Endothelial cell of umbilical vein (primary cell): ENCODE measurements around the gene FAM222B. TPM values are rescaled to one million over a fixed set of nuclear protein-coding genes. Genes with fewer than 3 reads are reported as not detected.
A peak's percentile ranks its signal among the peaks of the same experiment; 100 is the strongest.

ENCODE experiments used
- BruUV-seq: library from RNA; stranded (reverse); fragments of 400-500 nt; replicated peaks from 2 replicates; lab custom pipeline; 2021; lab: Mats Ljungman, UMichigan
- CTCF ChIA-PET: fragments of 300-600, 350-600 bp; sonication (Branson Sonifier 250); formaldehyde crosslinking; loops from one replicate; lab custom pipeline; 2021; ENCODE audit warnings: antibody characterized with exemption, inconsistent platforms; lab: Charles Lee
- POLR2A ChIA-PET: fragments of 300-600, 350-600 bp; sonication (Branson Sonifier 250); formaldehyde crosslinking; loops from one replicate; lab custom pipeline; 2021; ENCODE audit warnings: antibody characterized with exemption, inconsistent platforms; lab: Charles Lee
- DNase-seq: peaks from one replicate; pipeline ENCODE4 v3.0.0-alpha.2; 2011; ENCODE audit warnings: low read depth, low spot score
- FAIRE-seq: peaks from 2 replicates; lab custom pipeline; 2011; peaks lifted over from hg19 to GRCh38; lab: Jason Lieb, UNC
- H2AFZ ChIP-seq: 2 replicates; pipeline ENCODE4 v1.6.0; 2012; ENCODE audit warnings: low read depth, low read length, control low read depth, inconsistent platforms
- H3K27ac ChIP-seq: 2 replicates; pipeline ENCODE4 v1.5.1; 2011; ENCODE audit warnings: low read depth, mild to moderate bottlenecking, control low read depth, low read length, moderate library complexity; ENCODE audit not compliant: insufficient read depth
- H3K27me3 ChIP-seq, 2 experiments: 2 replicates each; pipeline versions ENCODE4 v1.6.0 to v1.6.1; 2011; ENCODE audit warnings: low read length in 2 of 2, mixed read lengths in 1 of 2; ENCODE audit not compliant: control insufficient read depth in 2 of 2, insufficient read depth in 2 of 2
- H3K36me3 ChIP-seq, 2 experiments: 2 replicates in 1 of 2; 3 replicates in 1 of 2; pipeline ENCODE4 v1.5.1; 2011; ENCODE audit warnings: low read length in 2 of 2, mild to moderate bottlenecking in 1 of 2, moderate library complexity in 1 of 2; ENCODE audit not compliant: control insufficient read depth in 2 of 2, insufficient read depth in 2 of 2; ENCODE audit errors: extremely low read depth in 1 of 2
- H3K4me1 ChIP-seq: 3 replicates; pipeline ENCODE4 v1.5.1; 2011; ENCODE audit warnings: mild to moderate bottlenecking, low read length; ENCODE audit not compliant: control insufficient read depth, insufficient read depth; ENCODE audit errors: extremely low read depth
- H3K4me2 ChIP-seq: 2 replicates; pipeline ENCODE4 v1.6.1; 2011; ENCODE audit warnings: low read length, control low read depth, mixed read lengths; ENCODE audit not compliant: insufficient read depth
- H3K4me3 ChIP-seq, 3 experiments: fragments of 200-600 bp in 1 of 3; sonication (generic), shearing (Covaris generic) in 1 of 3; replicated peaks in 1 of 3; 2 replicates each; pipeline ENCODE4 v1.5.1; 2011 to 2016; ENCODE audit warnings: control low read depth in 3 of 3, low read length in 3 of 3, mild to moderate bottlenecking in 2 of 3, inconsistent platforms in 1 of 3, low read depth in 1 of 3, moderate library complexity in 1 of 3; ENCODE audit not compliant: insufficient read depth in 1 of 3
- H3K79me2 ChIP-seq: 2 replicates; pipeline ENCODE4 v1.6.0; 2012; ENCODE audit warnings: low read length, inconsistent platforms; ENCODE audit not compliant: control insufficient read depth, insufficient read depth
- H3K9ac ChIP-seq: replicated peaks from 2 replicates; pipeline ENCODE3; 2011; ENCODE audit warnings: low read length, control low read depth; ENCODE audit not compliant: insufficient read depth; ENCODE audit errors: extremely low read depth
- H3K9me1 ChIP-seq: replicated peaks from 3 replicates; pipeline ENCODE4 v1.6.0; 2011; ENCODE audit warnings: mild to moderate bottlenecking, low read length; ENCODE audit not compliant: control insufficient read depth, insufficient read depth; ENCODE audit errors: extremely low read depth
- H3K9me3 ChIP-seq: replicated peaks from 2 replicates; pipeline ENCODE4 v1.5.1; 2012; ENCODE audit warnings: low read length, inconsistent platforms; ENCODE audit not compliant: control insufficient read depth, insufficient read depth
- H4K20me1 ChIP-seq: replicated peaks from 2 replicates; pipeline ENCODE3; 2011; ENCODE audit warnings: mild to moderate bottlenecking, low read length; ENCODE audit not compliant: control insufficient read depth, insufficient read depth; ENCODE audit errors: extremely low read depth
- EZH2 ChIP-seq: IDR thresholded peaks from 2 replicates; pipeline ENCODE4 v1.6.1; 2012; ENCODE audit warnings: borderline replicate concordance, low read depth, mild to moderate bottlenecking, moderate library complexity, low read length, inconsistent platforms; ENCODE audit not compliant: severe bottlenecking
- FOS ChIP-seq: IDR thresholded peaks from 2 replicates; pipeline ENCODE4 v1.6.1; 2011; ENCODE audit warnings: mild to moderate bottlenecking, low read length, moderate library complexity, borderline replicate concordance; ENCODE audit not compliant: insufficient read depth
- GATA2 ChIP-seq: IDR thresholded peaks from 2 replicates; pipeline ENCODE4 v1.7.0; 2011; ENCODE audit warnings: low read depth, mild to moderate bottlenecking, moderate library complexity, mixed read lengths, low read length; ENCODE audit not compliant: insufficient read length, insufficient read depth
- JUN ChIP-seq: IDR thresholded peaks from 2 replicates; pipeline ENCODE4 v1.6.1; 2011; ENCODE audit warnings: borderline replicate concordance, low read depth; ENCODE audit not compliant: insufficient read length, insufficient read depth
- MYC ChIP-seq: IDR thresholded peaks from one replicate; pipeline ENCODE4 v1.6.1; 2011; ENCODE audit warnings: mild to moderate bottlenecking, low read depth, low read length
- POLR2A ChIP-seq: IDR thresholded peaks from 2 replicates; pipeline ENCODE4 v1.6.1; 2012; ENCODE audit warnings: low read depth, mild to moderate bottlenecking, control low read depth, low read length
- POLR2AphosphoS5 ChIP-seq: IDR thresholded peaks from 2 replicates; pipeline ENCODE4 v1.6.1; 2012; ENCODE audit warnings: low read depth, mild to moderate bottlenecking, control low read depth, low read length, moderate library complexity; ENCODE audit not compliant: insufficient read depth
- dilution Hi-C: fragments of 300-500 bp; cut with MboI; formaldehyde crosslinking; loops from one replicate; pipeline ENCODE4 v1.15.0; 2019; ENCODE audit warnings: low sequenced_read_pairs; ENCODE audit not compliant: extremely low pct_ligation_motif_present
- intact Hi-C: fragments of 100-400 bp; cut with micrococcal nuclease; formaldehyde crosslinking; loops from one replicate; pipeline ENCODE4 v1.10.0; 2022
- polyA plus RNA-seq, 4 experiments: library from polyadenylated mRNA; depleted of rRNA in 3 of 4; stranded (reverse) in 3 of 4; unstranded in 1 of 4; fragments of >200 nt; gene quantifications; 2 replicates each; pipeline versions ENCODE4 v1.2.1 to v1.2.3, GENCODE V29; 2011 to 2012; ENCODE audit warnings: missing spikeins in 1 of 4
- total RNA-seq: library from RNA; stranded (reverse); gene quantifications from 2 replicates; pipeline ENCODE4 v1.2.3, GENCODE V29; 2021
- TF ChIP-seq, protein P1 (sequence below), 2 donors: IDR thresholded peaks; 1 replicate in 1 of 2; 2 replicates in 1 of 2; pipeline ENCODE4 v1.5.1; 2011; ENCODE audit warnings: low read length in 2 of 2, mild to moderate bottlenecking in 2 of 2, moderate library complexity in 2 of 2, control low read depth in 1 of 2, inconsistent platforms in 1 of 2, low read depth in 1 of 2; ENCODE audit not compliant: insufficient read depth in 1 of 2; ENCODE audit errors: extremely low read depth in 1 of 2
- TF ChIP-seq, protein P2 (sequence below): IDR thresholded peaks from 2 replicates; pipeline ENCODE4 v1.6.1; 2011; ENCODE audit not compliant: insufficient read depth, insufficient read length

Gene FAM222B
- total and polyA plus RNA-seq, 2 donors (not counting 3 experiments of a cell fraction or from before 2014, with no cell fraction given) = 21.1 to 30.6 TPM

DNA sequence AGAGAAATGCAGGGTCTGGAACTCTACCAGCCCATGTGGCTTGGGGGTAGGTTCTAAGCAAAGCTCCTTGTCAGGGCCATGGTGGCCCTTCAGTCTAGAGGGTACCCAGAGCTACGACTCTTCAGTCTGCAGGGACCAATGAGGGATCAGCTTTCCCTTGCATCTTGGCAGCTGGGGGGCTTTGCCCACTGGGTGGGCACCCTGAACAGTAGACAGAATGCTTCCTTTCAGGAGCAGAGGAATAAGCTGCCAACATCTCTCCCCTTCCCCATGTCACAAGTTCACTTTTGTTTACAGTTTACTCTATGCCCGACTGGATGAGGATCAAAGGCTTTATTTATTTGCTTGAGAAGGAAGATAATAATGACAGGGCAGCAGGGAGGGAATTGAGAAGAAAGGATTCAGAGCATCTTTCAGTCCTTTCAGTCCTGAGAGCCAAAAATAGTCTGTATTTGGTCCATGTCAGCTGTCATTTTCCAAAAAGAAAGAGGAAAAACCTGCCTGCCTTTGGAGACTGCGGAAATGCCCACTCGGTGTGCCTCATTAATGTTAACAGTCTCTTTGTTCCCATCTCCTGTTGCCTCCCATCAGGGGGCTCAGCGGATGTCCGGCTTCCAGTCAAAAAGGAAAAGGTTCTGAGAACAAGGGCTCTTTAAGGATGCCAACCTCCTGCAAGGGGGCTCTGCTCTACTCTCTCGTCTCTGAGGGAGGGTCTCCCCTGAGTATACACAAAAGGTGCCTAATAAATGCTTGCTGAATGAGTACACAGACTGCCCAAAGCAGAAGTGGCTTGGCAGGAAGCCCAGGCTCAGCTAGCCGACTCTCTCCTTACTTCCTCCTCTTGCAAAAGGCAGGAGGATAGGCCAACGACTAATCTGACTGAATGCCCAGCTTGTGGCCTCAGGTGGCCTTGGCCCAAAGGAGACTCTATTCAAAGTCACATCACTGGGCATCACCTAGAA, 81.7 kb downstream of the FAM222B start:
- FAIRE-seq (peak; percentile 82), DNase-seq (peak; percentile 65)
- H3K4me2 ChIP-seq = peak overlapping the region; percentile 20
- CTCF ChIA-PET = interaction anchor here (0.8 to 6.4 kb wide), 17 partner anchors 11 to 193 kb away, joined by 3 to 130 read pairs (median 5); partner anchors contain the start of genes DHRS13, FAM222B, NEK8 and TLCD1
- H4K20me1 ChIP-seq = no peaks in the 10 kb centered on the region
- no peak for TF ChIP-seq GATA2
- TF ChIP-seq POLR2A = no peak
- TF ChIP-seq FOS = no peak
- TF ChIP-seq JUN = no peak
- TF ChIP-seq MYC = no peak
- no peak for TF ChIP-seq EZH2
- TF ChIP-seq, protein P1, sequence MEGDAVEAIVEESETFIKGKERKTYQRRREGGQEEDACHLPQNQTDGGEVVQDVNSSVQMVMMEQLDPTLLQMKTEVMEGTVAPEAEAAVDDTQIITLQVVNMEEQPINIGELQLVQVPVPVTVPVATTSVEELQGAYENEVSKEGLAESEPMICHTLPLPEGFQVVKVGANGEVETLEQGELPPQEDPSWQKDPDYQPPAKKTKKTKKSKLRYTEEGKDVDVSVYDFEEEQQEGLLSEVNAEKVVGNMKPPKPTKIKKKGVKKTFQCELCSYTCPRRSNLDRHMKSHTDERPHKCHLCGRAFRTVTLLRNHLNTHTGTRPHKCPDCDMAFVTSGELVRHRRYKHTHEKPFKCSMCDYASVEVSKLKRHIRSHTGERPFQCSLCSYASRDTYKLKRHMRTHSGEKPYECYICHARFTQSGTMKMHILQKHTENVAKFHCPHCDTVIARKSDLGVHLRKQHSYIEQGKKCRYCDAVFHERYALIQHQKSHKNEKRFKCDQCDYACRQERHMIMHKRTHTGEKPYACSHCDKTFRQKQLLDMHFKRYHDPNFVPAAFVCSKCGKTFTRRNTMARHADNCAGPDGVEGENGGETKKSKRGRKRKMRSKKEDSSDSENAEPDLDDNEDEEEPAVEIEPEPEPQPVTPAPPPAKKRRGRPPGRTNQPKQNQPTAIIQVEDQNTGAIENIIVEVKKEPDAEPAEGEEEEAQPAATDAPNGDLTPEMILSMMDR (IDR thresholded peaks at IDR 0.05; ENCODE audit: extremely low read depth in 1 of 2, insufficient read depth in 1 of 2, low read depth in 1 of 2, low read length in 2 of 2) = no peak
- TF ChIP-seq, protein P2, sequence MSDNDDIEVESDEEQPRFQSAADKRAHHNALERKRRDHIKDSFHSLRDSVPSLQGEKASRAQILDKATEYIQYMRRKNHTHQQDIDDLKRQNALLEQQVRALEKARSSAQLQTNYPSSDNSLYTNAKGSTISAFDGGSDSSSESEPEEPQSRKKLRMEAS = no peak
- TF ChIP-seq POLR2AphosphoS5 = no peak
- BruUV-seq = no TSS peak
- dilution Hi-C loops = no loop called here
- intact Hi-C loops = no loop called here
- no peak overlapping the region for H3K27ac ChIP-seq
- no peak overlapping the region for H2AFZ ChIP-seq
- peak overlapping the region; percentile 10 for H3K9ac ChIP-seq
- POLR2A ChIA-PET = interaction anchor here (0.6 to 1.2 kb wide), 2 partner anchors 16 to 33 kb away, joined by 3 to 4 read pairs; no protein-coding TSS in a partner anchor
- H3K4me3 ChIP-seq = peak overlapping the region in 1 of 3 experiments; percentile 8
- no peaks in the 10 kb centered on the region for H3K9me1 ChIP-seq
- peaks cover 16% of the 10 kb centered on the region for H3K4me1 ChIP-seq
- H3K79me2 ChIP-seq = peaks cover 7% of the 10 kb centered on the region
- no peaks in the 10 kb centered on the region for H3K27me3 ChIP-seq
- H3K9me3 ChIP-seq = no peaks in the 10 kb centered on the region
- peaks cover 4 to 29% of the 10 kb centered on the region in 2 experiments for H3K36me3 ChIP-seq
